HG03354 (cell line): ENCODE data around the gene DOCK4.
A peak's percentile ranks its signal among the peaks of the same experiment; 100 is the strongest.

Experiments used
- ATAC-seq: cut with Tn5 transposase; IDR thresholded peaks from one replicate; pipeline ENCODE4 v1.9.1; 2021; ENCODE audit warnings: mild to moderate bottlenecking; ENCODE audit not compliant: unreplicated experiment, poor library complexity, severe bottlenecking

The DOCK4 gene

GRCh38 chr7:111740942-111741341 is 465.3 kb downstream of the DOCK4 start:
- no peak for ATAC-seq

- ATAC-seq = no peak
These were observed 469.7 kb downstream of the DOCK4 start for GRCh38 chr7:111736552-111736874.

GRCh38 chr7:111735661-111736551 is 470.3 kb downstream of the DOCK4 start:
- ATAC-seq = peak; percentile 77

GRCh38 chr7:111734954-111735660 is 471.1 kb downstream of the DOCK4 start:
- ATAC-seq = no peak

GRCh38 chr7:111732923-111733322 is 473.3 kb downstream of the DOCK4 start:
- no peak for ATAC-seq

GRCh38 chr7:111730476-111731300 is 475.5 kb downstream of the DOCK4 start:
- peak; percentile 73 for ATAC-seq

- no peak for ATAC-seq
These were observed 476.1 kb downstream of the DOCK4 start for GRCh38 chr7:111730057-111730456.

GRCh38 chr7:111729483-111729882 is 476.7 kb downstream of the DOCK4 start:
- ATAC-seq = no peak

- no peak for ATAC-seq
These were observed 477.6 kb downstream of the DOCK4 start for GRCh38 chr7:111728635-111728995.

- no peak for ATAC-seq
These were observed 478.1 kb downstream of the DOCK4 start for GRCh38 chr7:111727905-111728634.

GRCh38 chr7:111718886-111719285 is 487.3 kb downstream of the DOCK4 start:
- ATAC-seq = no peak

GRCh38 chr7:111711426-111712065 is 494.7 kb downstream of the DOCK4 start:
- ATAC-seq = no peak

- ATAC-seq = no peak
These were observed 495.3 kb downstream of the DOCK4 start for GRCh38 chr7:111710839-111711380.

- no peak for ATAC-seq
These were observed 498.1 kb downstream of the DOCK4 start for GRCh38 chr7:111708072-111708471.

GRCh38 chr7:111705807-111706206 is 500.4 kb downstream of the DOCK4 start:
- no peak for ATAC-seq

- ATAC-seq = no peak
These were observed 508.4 kb downstream of the DOCK4 start for GRCh38 chr7:111697771-111698170.

GRCh38 chr7:111694376-111694775 is 511.8 kb downstream of the DOCK4 start:
- no peak for ATAC-seq

- no peak for ATAC-seq
These were observed 515.7 kb downstream of the DOCK4 start for GRCh38 chr7:111690364-111691111.
